Activated CD4-positive, alpha-beta T cell treated with anti-CD3 and anti-CD28 coated beads for 4 hours (primary cell): ENCODE results near the gene ZNF76.
"Not testable (repeated sequence)": the region's sequence is repeated elsewhere in the genome, so short reads cannot be mapped to it uniquely, and the experiment has no call there.

Experiments
- DNase-seq, 2 donors: peaks; one replicate each; pipeline ENCODE4 v3.0.0-alpha.2; 2020

Gene ZNF76

DNA sequence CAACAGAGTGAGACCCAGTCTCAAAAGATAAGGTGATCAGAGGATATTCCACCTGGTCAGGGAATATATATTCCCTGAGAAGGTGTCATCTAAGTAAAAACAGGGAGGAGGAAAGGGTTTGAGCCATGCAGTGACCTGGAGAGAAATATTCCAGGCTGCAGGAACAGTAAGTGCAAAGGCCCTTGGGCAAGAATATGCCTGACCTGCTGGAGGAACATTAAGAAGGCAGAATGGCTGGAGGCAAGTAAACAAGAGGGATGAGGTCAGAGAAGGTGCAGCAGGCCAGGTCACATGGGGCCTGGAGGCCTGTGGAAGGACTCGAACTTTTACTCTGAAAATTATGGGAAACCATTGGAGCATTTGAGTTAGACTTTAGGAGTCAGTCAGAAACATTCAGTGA lies 44.8 kb downstream of the ZNF76 start:
- no peak for DNase-seq

DNA sequence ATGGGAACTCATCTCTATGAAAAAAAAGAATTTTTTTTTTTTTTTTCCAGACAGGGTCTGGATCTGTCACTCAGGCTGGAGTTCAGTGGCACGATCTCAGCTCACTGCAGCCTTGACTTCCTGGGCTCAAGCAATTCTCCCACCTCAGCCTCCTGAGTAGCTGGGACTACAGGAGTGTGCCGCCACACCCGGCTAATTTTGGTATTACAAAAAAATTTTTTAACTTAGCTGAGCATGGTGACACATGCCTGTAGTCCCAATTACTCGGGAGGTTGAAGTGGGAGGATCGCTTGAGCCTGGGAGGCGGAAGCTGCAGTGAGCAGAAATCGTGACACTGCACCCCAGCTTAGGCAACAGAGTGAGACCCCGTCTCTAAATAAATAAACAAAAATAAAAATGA lies 45.6 kb downstream of the ZNF76 start:
- peak in 1 of 2 donors; percentile 37 for DNase-seq

DNA sequence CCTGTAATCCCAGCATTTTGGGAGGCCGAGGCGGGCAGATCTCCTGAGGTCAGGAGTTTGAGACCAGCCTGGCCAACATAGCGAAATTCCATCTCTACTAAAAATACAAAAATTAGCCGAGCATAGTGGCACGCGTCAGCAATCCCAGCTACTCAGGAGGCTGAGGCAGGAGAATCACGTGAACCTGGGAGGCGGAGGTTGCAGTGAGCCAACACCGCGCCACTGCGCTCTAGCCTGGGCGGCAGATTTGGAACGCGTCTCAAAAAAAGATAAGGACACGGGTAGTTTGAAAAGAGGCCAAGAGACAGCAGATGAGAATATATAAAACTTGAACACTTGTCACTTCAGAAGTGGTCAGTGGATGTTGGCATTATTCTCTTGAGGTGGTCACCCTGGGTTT lies 47.6 kb downstream of the ZNF76 start:
- not testable (repeated sequence) for DNase-seq

DNA sequence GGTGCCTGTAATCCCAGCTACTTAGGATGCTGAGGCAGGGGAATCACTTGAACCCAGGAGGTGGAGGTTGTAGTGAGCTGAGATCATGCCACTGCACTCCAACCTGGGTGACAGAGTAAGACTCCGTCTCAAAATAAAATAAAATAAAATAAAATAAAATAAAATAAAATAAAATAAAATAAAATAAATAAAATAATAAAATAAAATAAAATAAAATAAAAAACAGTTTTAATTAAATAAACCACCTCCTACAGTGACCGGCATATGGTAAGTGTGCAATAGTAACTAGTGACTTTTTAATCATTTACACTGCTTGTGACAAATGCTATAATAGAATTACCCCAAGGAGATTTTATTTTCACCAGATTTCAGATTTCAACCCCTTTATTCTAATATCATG lies 49.0 kb downstream of the ZNF76 start:
- DNase-seq = not testable (repeated sequence)

DNA sequence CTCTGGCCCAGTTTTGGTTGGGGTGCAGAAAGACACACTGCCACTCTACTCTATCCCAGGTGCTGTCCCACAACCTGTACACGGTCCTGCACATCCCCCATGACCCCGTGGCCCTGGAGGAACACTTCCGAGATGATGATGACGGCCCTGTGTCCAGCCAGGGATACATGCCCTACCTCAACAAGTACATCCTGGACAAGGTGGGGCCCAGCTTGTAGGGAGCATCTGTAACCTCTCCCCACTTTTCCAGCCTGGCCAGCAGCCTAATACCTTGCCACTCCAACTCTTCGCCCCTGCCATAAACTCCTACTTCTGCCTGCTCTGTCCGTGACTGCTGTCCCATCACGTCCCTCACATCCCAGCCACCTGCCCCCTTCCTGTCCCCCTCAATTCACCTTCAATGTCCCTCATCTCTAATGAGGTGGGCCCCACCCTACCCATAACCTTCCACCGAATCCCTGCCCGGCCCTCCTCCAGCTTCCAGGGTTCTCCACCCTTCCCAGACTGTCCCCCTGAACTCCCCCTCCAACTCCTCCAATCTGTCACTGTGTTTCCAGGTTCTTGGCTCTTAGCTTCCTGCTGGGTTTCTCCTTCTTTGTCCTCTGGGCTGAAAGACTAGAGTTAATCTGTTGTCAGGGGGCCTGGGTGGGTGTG lies 50.2 kb downstream of the ZNF76 start:
- DNase-seq = no peak

DNA sequence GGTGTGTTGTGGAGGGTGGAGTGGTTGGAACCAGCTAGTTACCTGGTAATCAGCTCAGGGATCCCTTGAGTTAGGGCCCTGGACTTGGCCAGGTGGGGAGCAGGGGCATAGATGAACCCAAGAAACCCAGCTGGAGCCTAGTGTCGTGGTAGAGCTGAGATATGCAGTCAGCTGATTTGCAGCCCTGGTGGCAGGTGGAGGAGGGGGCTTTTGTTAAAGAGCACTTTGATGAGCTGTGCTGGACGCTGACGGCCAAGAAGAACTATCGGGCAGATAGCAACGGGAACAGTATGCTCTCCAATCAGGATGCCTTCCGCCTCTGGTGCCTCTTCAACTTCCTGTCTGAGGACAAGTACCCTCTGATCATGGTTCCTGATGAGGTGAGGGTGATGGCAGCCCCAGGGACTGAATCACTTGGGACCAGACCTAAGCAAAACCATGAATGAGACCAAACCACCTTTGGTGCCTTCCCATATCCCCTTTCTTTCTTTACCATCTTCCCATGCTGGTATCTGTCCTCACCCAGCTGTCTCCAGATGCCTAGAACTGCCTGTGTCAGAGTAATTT lies 50.8 kb downstream of the ZNF76 start:
- no peak for DNase-seq

DNA sequence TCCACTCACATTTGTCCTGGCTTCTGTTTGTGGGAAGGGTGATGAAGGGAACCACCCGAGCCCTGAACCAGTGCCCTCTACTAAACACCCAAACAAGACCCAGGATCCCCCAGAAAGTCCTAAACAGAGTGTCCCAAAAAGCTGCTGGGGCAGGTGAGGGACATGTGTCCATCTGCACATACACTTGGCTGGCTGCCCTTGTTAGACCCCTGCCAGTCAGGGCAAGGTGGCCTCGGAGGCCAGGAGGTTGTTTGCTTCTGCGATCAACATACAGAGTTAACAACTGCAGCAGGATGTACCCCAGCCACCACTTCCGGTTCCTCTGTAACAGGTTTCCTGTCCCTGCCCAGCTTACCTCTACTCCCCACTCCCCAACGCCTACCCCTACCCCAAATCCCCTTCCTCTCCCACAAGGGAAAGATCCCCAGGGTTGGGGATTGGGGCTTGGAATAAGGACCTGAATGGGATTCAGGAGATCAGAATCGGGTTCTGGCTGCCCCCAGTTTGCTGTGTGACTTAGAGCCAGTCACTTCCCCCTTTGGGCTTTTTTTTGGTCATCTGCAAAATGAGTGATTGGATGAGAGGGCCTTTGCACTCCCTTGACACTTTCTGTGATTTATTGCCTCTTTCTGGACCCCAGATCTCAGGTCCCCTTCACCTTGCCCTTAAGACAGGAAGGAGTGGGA lies 52.0 kb downstream of the ZNF76 start:
- DNase-seq = peak; percentile 43 to 54

DNA sequence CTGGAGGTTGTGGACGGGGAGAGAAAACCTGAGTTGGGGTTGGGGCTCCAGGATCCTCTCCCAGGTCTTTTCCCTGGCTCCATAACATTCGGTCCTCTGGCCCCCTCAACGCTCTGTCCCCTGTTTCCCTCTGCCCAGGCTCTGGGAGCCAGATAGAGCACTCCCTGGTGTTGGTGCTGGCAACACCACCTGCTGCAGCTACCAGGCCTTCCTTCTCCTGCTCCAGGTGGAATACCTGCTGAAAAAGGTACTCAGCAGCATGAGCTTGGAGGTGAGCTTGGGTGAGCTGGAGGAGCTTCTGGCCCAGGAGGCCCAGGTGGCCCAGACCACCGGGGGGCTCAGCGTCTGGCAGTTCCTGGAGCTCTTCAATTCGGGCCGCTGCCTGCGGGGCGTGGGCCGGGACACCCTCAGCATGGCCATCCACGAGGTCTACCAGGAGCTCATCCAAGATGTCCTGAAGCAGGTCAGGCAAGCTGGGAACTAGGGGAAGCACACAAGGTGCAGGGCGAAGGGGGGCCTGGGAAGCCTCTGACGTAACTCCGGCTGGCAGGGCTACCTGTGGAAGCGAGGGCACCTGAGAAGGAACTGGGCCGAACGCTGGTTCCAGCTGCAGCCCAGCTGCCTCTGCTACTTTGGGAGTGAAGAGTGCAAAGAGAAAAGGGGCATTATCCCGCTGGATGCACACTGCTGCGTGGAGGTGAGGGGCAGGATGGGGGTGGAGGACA lies 52.7 kb downstream of the ZNF76 start:
- DNase-seq = no peak

DNA sequence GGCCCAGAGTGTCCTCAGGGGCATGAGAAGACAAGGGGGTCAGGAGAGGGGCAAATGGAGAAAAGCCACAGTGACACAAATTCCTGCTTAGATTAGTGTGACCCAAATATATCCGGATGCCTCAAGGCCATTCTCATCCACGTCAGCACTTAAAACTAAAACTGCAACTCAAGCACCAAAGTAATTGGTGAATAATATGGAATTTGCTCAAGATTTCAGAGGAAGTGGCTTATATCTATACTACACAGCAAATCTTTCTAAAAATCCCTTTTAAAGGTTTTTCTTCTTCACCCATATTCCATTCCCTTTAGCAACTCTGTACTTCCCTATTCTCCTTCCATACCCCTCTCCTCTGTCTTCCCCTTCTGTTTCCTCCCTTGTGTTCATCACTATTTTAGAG lies 53.3 kb downstream of the ZNF76 start:
- DNase-seq = no peak

DNA sequence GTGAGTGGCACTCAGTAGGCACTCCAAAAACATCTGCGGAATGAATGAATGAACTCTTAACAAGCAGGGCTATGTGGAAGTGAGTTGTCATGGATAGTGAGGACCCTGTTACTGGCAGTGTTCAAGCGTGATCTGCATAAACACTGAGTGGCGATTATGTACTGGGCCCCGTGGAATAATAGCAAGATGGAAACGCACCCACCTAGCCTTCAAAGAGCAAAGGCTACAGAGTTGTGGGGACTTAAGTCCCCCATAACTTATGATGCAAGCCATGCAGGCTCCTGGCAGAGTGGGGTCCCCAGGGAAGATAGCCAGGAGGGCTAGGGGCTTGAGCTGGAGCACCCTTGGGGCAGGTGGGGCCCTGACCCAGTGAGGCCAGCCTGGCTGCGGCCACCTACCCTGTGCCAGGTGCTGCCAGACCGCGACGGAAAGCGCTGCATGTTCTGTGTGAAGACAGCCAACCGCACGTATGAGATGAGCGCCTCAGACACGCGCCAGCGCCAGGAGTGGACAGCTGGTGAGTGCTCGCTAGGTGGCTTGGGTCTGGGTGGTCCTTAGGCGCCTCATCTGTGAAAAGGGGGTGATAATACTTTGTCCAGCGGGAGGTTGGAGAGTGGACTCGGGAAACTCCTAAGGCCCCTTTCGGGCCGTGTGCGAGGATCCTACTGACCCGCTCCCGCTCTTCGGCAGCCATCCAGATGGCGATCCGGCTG lies 58.1 kb downstream of the ZNF76 start:
- DNase-seq = no peak

DNA sequence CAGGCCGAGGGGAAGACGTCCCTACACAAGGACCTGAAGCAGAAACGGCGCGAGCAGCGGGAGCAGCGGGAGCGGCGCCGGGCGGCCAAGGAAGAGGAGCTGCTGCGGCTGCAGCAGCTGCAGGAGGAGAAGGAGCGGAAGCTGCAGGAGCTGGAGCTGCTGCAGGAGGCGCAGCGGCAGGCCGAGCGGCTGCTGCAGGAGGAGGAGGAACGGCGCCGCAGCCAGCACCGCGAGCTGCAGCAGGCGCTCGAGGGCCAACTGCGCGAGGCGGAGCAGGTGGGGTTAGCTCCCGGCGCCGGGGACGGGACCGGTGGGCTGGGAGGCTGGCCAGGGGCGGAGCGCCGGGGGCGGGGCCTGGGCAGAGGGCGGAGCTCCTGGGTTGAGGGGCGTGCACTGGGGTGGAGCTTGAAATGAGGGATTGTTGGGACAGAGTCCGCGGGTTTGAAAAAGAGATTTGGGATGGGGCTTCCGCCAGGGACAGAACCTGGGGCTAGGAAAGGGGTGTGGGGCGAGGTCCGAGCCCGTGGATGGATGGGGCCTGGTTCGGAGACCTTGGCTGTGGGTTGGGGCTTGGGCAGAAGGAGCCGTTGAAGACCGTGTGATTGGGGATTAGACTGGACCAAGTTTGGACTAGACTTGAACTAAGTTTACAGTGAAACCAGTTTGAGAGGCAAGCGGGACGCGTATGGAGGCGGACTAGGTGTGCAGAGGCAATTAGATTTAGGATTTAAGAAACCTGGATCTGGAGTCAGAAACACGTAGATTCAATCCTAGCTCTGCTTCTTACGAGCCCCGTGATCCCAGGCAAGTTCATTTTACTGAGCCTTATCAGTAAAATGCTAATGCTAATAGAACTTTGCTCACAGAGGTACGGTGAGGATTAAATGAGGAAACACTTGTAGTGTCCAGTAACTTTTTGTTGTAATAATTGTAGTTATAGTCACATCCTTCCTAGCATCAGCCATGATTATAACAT lies 58.9 kb downstream of the ZNF76 start:
- no peak for DNase-seq

DNA sequence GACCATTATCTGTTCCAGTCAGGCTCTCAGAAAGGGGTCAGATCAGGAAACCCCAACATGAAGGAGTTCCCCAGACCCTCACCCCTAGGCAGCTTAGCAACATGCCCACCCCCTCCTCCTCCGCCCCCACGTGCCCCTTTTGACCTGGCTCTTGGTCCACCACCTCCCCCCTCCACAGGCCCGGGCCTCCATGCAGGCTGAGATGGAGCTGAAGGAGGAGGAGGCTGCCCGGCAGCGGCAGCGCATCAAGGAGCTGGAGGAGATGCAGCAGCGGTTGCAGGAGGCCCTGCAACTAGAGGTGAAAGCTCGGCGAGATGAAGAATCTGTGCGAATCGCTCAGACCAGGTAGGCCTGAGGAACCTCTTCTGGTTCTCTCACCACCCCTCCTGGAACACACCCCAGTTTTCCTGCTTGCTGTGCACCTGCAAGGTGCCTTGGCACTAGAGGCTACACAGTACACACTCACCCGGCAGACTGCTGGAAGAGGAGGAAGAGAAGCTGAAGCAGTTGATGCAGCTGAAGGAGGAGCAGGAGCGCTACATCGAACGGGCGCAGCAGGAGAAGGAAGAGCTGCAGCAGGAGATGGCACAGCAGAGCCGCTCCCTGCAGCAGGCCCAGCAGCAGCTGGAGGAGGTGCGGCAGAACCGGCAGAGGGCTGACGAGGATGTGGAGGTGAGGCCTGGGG lies 60.0 kb downstream of the ZNF76 start:
- DNase-seq = no peak

DNA sequence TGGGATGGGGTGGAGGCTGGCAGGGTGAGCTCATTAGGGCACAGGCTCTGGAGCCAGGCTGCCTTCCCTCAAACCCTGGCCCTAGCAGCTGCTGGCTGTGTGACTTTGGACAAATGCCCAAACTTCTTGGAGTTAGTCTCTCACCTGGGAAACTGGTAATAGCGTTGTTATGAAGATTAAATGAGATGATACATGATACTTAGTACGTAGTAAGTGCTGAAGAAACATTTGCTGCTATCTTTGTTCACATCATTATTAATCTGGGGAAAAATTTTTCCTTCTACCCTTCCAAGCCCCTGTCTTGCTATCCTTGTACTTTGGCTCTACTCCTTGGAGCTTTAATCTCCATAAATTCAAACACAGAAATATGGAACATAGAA lies 60.5 kb downstream of the ZNF76 start:
- no peak for DNase-seq

DNA sequence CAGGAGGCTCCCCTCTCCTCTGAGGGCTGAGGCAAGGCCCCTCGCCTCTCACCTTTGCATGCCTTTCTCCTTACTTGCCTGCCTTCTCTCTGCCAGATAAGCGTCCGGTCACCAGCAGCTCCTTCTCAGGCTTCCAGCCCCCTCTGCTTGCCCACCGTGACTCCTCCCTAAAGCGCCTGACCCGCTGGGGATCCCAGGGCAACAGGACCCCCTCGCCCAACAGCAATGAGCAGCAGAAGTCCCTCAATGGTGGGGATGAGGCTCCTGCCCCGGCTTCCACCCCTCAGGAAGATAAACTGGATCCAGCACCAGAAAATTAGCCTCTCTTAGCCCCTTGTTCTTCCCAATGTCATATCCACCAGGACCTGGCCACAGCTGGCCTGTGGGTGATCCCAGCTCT lies 61.6 kb downstream of the ZNF76 start:
- DNase-seq = no peak

DNA sequence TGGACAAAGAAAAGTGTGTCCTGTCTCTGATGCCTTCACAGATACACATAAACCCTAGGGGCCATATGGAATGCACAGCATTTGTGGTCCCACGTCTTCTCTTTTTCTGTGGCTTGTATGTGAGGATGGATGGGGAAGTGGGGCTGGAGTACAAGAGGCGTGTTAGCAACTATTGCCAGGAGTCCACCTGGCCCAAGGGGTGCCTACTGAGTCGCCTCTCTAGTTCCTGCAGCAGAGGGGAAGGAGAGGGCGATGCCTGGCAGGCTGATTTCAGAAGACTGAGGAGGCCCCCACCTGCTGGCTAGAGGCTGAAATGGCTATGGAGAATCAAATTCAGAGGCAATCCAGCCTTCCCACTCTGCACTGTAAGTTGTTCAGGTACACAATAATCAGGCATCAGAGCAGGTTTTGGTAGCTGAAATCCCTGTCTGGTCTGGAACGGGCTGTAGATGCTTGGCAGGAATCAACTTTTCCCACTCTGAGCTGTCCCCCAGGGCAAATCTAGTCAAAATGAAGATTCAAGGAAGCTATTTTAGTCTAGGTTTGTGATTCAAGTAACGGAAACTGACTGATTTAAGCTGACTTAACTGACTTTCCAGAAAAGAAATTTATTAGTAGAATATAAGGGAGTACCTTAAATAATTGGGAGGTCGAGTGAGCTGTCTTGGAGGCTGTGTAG lies 68.0 kb downstream of the ZNF76 start:
- peak; percentile 75 to 81 for DNase-seq

DNA sequence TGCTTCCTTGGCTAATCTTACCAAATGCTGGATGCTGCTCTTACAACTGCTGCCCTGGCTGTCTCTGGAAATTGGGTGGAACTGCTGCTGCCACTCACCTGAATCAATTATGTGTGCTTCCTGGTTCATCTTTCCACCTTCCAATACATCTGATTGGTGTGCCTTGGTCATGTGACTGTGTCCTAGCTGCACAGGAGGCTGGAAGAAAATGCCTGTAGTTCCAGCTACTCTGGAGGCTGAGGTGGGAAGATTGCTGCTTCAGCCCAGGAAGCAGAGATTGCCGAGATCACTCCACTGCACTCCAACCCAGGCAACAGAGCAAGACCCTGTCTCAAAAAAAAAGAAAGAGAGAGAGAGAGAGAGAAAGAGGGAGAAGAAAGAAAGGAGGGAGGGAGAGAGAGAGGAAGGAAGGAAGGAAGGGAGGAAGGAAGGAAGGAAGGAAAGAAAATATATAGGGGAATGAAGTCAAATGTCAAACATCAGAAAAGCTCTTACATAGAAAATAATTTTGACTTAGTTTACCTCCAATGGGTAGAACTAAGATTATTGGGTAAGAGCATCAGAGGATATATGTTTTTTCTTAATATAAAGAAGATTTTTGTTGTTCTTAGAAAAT lies 68.7 kb downstream of the ZNF76 start:
- DNase-seq = no peak

DNA sequence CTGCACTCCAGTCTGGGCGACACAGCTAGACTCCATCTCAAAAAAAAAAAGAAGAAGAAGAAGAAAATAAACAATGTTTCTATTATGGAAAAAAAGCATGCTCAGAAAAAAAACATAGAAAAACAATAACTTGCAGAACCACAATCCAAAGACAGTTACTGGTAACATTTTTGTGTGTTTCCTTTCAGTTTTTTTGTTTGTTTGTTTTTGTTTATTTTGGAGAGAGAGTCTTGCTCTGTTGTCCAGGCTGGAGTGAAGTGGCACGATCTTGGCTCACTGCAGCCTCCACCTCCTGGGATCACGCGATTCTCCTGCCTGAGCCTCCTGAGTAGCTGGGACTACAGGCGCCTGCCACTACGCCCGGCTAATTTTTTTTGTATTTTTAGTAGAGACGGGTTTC lies 69.4 kb downstream of the ZNF76 start:
- DNase-seq = not testable (repeated sequence)

DNA sequence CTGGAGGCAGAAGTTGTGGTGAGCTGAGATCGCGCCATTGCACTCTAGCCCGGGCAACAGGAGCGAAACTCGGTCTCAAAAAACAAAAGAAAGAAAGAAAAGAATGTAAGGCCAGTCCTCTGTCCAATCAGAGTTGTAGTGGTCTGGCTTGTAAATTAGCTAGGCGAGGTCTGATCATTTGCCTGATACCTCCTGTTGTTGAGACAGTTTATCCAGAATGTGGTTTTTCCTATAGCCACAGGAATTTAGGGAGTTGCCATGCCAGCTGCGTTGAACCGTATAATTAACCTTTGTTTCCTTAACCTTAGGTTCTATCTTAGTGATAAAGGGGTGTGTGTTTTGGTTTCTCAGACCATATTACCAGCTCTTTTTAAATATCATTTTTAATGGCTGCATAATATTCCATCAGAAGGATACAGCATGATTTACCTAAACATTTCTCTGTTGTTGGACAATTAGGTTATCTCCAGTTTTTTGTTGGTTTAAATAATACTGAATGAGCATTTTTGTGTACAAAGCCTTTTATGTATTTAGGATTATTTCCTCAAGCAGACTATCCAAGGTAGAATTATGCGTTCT lies 71.1 kb downstream of the ZNF76 start:
- DNase-seq = no peak

DNA sequence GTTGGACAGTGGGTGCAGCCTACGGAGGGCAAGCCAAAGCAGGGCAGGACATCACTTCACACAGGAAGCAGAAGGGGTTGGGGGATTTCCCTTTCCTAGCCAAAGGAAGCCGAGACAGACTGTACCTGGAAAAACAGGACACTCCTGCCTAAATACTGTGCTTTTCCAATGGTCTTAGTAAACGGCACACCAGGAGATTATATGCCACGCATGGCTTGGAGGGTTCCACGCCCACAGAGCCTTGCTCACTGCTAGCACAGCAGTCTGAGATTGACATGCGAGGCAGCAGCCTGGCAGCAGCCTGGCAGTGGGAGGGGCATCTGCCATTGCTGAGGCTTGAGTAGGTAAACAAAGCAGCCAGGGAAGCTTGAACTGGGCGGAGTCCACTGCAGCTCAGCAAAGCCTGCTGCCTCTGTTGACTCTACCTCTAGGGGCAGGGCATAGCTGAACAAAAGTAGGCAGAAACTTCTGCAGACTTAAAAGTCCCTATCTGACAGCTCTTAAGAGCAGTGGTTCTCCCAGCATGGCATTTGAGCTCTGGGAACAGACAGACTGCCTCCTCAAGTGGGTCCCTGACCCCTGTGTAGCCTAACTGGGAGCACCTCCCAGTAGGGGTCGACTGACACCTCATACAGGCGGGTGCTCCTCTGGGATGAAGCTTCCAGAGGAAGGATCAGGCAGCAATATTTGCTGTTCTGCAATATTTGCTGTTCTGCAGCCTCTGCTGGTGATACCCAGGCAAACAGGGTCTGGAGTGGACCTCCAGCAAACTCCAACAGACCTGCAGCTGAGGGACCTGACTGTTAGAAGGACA lies 72.7 kb downstream of the ZNF76 start:
- peak; percentile 66 to 67 for DNase-seq
